Measurements from ENCODE around the gene ASTN2.
"Not testable (repeated sequence)": the region's sequence is repeated elsewhere in the genome, so short reads cannot be mapped to it uniquely, and the experiment has no call there.

Gene ASTN2

DNA sequence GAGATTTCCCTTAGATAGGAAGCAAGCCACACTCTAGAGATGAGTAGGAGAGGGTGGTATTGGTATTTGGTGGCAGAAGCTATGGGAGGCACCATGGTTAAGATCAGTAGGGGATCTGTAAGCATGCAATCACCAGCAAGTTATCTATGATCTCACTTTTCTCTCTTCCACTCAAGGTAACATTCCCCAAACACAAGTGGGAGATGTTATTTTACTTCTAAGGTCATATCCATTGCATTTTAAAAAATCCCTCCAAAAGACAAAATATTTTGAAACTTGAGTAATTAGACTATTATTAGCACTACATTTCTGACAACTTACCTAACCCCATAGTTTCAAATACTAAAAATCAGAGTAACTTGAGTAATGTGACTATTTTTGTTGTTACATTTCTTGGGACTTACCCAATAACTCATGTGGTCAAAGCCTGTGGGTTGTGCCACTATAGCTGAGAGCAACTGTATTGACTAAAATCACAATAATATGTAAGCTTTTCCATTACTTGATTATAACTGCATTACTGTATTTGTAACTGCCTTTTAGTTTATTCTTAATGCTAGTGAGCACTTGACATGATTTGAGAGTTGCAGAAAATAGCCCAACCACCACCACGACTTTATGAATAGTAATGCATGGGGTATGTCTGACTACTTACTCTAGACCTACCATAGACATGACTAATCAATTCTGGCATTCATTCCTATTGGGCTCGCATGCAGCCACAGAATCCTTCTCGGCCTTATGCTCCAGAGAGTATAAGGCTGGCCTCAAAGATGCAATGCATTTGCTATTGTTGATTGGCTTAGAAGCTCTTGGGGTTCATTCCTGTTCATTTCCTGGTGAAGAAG is 463.0 kb downstream of the ASTN2 start:
- DNase-seq: no peak

GRCh38 chr9:116945817-116946216 is 469.0 kb downstream of the ASTN2 start:
- no peak for DNase-seq

- no peak for DNase-seq
Observed at GRCh38 chr9:116944714-116945534, 469.9 kb downstream of the ASTN2 start.

- DNase-seq: no peak
Observed at GRCh38 chr9:116943970-116944369, 470.9 kb downstream of the ASTN2 start.

DNA sequence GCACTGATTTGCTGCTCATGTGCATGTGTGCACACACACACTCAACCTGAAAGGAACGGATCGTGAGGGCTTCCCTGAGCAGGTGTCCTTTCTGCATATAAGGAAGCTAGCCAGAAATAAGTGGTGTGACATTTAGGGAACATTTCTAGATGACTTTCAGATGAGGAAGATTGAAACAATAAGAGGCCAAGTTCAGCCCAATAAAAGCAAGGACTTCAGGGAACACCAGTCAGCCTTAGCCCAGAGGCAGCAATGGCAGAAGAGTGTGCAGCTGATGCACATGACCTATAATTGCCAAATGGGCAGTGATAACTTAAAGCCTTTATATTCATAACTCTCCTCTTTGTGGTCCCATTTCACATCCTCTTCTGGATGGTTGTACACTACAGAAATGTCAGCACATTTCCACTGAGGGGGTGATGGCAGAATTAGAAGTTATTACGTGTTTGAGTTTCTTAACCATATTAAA is 472.2 kb downstream of the ASTN2 start:
- no peak for DNase-seq

- DNase-seq: no peak
Observed at GRCh38 chr9:116941266-116941665, 473.6 kb downstream of the ASTN2 start.

DNA sequence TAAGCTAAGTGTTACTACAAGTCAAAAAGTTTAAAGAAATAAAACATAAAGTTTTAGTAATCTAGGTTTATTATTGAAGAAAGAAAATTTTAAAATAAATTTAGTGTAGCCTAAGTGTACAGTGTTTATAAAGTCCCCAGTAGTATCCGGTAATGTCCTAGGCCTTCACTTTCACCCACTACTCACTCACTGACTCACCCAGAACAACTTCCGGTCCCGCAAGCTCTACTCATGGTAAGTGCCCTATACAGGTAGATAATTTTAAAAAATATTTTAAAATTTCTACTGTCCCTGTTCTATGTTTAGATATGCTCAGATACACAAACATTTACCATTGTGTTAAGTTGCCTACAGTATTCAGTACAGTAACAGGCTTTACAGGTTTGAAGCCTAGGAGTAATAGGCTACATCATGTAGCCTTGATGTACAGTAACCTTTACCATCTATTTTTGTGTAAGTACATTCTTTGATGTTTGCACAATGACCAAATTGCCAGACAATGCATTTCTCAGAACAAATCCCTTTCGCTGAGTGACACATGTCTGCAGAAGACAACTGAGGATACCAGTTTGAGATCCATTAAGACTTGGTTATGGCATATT is 474.1 kb downstream of the ASTN2 start:
- no peak for DNase-seq

DNA sequence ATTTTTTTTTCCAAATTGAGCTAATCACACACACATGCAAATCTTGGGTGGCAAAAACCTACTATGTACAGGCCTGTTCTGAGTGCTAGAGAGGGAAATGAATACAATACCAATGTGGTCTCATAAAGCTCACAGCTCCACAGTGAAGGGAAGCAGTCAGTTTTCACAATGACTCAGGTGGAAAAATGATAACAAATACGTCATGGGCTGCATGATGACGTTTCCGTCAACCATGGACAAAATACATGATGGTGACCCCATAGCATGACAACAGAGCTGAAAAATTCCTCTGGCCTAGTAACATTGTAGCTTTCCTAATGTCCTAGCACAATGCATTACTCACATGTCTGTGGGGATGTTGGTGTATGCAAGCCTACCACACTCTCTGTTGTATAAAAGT is 475.2 kb downstream of the ASTN2 start:
- no peak for DNase-seq

GRCh38 chr9:116939161-116939560 is 475.7 kb downstream of the ASTN2 start:
- no peak for DNase-seq

GRCh38 chr9:116937361-116937760 is 477.5 kb downstream of the ASTN2 start:
- DNase-seq: no peak

DNA sequence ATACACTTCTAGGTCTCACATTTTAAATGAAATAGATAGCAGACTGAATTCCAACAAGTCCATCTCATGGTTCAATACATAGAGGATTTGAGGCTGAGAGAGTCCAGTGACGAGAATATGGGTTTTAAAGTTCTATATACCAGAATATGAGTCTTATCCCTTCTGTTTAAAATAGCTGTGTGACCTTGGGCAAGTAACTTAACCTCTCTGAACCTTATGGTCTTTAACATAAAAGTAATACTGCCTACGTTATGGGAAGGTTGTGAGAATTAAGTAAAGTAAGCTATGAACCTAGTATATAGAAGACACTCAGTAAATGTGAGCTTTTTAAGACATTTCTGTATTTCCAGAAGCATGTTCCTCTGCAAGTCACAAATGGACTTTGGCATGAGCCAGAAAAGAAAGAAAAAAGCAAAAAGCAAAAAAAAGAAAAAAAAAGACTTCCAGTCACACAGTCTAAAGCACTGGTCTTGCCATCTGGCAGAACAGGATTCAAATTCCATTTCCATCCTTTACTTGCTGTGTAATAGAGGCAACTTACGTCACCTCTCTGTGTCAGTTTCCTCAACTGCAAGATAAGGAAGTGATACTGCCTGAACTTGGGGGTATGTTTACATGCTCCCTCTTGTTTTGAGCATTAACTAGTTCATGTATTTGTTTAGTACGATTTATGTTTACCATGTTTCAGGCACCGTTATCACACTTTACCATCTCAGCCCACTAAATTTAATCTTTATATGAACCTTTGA is 479.5 kb downstream of the ASTN2 start:
- no peak for DNase-seq

GRCh38 chr9:116934131-116934530 is 480.7 kb downstream of the ASTN2 start:
- DNase-seq: no peak

DNA sequence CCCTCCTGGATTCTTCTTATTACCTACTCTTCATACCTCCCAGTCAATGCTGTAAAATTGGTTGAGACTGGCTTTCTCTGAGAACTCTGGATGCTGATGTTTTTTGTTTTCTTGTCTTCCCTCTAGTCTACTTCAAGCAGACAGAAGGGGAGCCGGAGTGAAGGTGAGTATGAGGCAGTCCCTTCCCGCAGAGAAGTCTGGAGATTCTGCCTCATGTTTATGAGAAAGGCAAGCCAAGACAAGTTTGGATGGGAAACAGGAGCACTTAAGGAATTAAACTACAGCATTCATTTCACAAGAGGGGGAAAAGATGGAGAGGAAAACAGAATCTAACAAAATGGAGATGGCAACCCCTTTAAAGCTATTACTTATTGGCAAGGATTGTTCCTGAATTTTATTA is 481.6 kb downstream of the ASTN2 start:
- no peak for DNase-seq

DNA sequence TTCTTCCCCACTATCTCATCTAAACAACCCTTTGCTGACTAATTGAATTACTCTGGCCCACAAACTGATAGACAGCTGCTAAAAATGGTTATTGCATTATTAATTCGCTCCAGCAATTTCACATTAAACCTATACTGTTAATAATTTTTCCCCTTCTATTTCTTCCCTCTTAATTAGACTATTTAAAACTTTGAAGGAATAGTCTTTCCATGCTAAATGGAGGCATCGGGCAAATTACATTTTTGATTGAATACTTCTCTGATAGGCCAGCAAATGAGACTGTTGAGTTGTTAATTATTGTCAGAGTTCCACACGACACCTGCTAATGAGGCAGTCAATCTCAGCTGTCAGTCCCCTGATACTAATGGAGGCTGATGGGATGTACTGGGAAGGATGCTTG is 485.2 kb downstream of the ASTN2 start:
- no peak for DNase-seq

GRCh38 chr9:116928884-116929283 is 486.0 kb downstream of the ASTN2 start:
- no peak for DNase-seq

GRCh38 chr9:116928289-116928688 is 486.6 kb downstream of the ASTN2 start:
- no peak for DNase-seq

- no peak for DNase-seq
Observed at GRCh38 chr9:116927726-116928125, 487.1 kb downstream of the ASTN2 start.

DNA sequence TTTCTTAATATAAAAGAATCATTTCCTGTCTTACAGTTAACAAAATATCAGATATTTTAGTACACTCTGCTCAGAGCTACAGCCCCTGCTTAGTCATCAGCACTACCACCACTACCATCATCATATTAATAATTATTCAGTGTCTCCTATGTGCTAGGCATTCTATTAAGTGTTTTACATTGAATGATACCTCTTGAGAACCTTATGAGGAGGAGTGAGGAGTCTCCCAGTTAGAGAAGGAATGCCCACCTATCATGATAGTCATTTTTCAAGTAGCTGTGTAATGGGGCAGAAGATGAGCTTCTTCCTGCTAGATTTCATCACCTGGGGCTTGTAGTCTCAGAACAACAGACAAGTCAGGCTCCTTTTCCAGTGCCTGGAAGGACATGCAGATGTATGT is 489.7 kb downstream of the ASTN2 start:
- no peak for DNase-seq

- no peak for DNase-seq
Observed at GRCh38 chr9:116924462-116925110, 490.3 kb downstream of the ASTN2 start.

GRCh38 chr9:116917895-116918508 is 496.9 kb downstream of the ASTN2 start:
- not testable (repeated sequence) for DNase-seq

- DNase-seq: no peak
Observed at GRCh38 chr9:116913536-116913935, 501.3 kb downstream of the ASTN2 start.

- no peak for DNase-seq
Observed at GRCh38 chr9:116910201-116910600, 504.7 kb downstream of the ASTN2 start.

All from NCI-H2081 (cell line).